ENCODE measurements around the gene POU5F1. TPM values are rescaled to one million over a fixed set of nuclear protein-coding genes. Genes with fewer than 3 reads are reported as not detected.

POU5F1 gene
- total and polyA plus RNA-seq, 9 of the 15 experiments (the other 6 are each of a cell fraction or from before 2014, with no cell fraction given), result 0.06 to 2.0 (median 0.10) TPM; not detected in 6

GRCh38 chr6:31197559-31198305 is 27.2 kb upstream of the POU5F1 start (continued):
- TF ChIP-seq NR0B1 (IDR thresholded peaks at IDR 0.05; ENCODE audit: partially characterized antibody) (no peak), SRSF7 (optimal IDR thresholded peaks at IDR 0.05; ENCODE audit: low read depth, low read length) (no peak), RCOR1 (IDR thresholded peaks at IDR 0.05; ENCODE audit: borderline replicate concordance in 1 of 2, low read depth in 2 of 2, low read length in 2 of 2) (peak in 1 of 2 experiments; percentile 4; a peak in 1 of 4 replicates), GTF2A2 (tag; IDR thresholded peaks at IDR 0.05) (no peak), KAT7 (CRISPR knock-in tag; IDR thresholded peaks at IDR 0.05; ENCODE audit: borderline replicate concordance) (no peak), RBM15 (IDR thresholded peaks at IDR 0.05; ENCODE audit: insufficient read depth, low read length) (no peak), SP1 (CRISPR knock-in tag; IDR thresholded peaks at IDR 0.05) (peak; percentile 70), MTA1 (IDR thresholded peaks at IDR 0.05; ENCODE audit: borderline replicate concordance) (peak; percentile 18; the same call in 1 of the 2 replicates), ILF3 (IDR thresholded peaks at IDR 0.05; ENCODE audit: borderline replicate concordance) (no peak), NR4A1 (CRISPR knock-in tag; IDR thresholded peaks at IDR 0.05) (no peak), NR4A1 (tag; IDR thresholded peaks at IDR 0.05) (no peak), MBD2 (IDR thresholded peaks at IDR 0.05; ENCODE audit: borderline replicate concordance, low read depth) (peak; percentile 69), NBN (IDR thresholded peaks at IDR 0.05; ENCODE audit: low read depth) (no peak; the same call in 1 of the 2 replicates), NFRKB (IDR thresholded peaks at IDR 0.05; ENCODE audit: low read depth) (peak; percentile 58), MITF (IDR thresholded peaks at IDR 0.05) (no peak), VEZF1 (CRISPR knock-in tag; IDR thresholded peaks at IDR 0.05) (peak; percentile 89), BRF2 (IDR thresholded peaks at IDR 0.05; ENCODE audit: borderline replicate concordance, insufficient read depth, insufficient read length) (no peak)
- TF ChIP-seq, protein P1, sequence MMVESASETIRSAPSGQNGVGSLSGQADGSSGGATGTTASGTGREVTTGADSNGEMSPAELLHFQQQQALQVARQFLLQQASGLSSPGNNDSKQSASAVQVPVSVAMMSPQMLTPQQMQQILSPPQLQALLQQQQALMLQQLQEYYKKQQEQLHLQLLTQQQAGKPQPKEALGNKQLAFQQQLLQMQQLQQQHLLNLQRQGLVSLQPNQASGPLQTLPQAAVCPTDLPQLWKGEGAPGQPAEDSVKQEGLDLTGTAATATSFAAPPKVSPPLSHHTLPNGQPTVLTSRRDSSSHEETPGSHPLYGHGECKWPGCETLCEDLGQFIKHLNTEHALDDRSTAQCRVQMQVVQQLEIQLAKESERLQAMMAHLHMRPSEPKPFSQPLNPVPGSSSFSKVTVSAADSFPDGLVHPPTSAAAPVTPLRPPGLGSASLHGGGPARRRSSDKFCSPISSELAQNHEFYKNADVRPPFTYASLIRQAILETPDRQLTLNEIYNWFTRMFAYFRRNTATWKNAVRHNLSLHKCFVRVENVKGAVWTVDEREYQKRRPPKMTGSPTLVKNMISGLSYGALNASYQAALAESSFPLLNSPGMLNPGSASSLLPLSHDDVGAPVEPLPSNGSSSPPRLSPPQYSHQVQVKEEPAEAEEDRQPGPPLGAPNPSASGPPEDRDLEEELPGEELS (CRISPR knock-in tag; IDR thresholded peaks at IDR 0.05; ENCODE audit: borderline replicate concordance), result 0 out of 2 replicates have a peak, but pooled peaks have one; percentile 26
- TF ChIP-seq, protein P2, sequence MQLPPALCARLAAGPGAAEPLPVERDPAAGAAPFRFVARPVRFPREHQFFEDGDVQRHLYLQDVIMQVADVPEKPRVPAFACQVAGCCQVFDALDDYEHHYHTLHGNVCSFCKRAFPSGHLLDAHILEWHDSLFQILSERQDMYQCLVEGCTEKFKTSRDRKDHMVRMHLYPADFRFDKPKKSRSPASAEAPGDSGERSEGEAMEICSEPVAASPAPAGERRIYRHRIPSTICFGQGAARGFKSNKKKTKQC (CRISPR knock-in tag; IDR thresholded peaks at IDR 0.05), result no peak
